ENCODE measurements around the gene PPP1CC.

PPP1CC gene

GRCh38 chr12:110721570-110721969 lies 21.1 kb downstream of the PPP1CC start:
- DNase-seq, result no peak

DNA sequence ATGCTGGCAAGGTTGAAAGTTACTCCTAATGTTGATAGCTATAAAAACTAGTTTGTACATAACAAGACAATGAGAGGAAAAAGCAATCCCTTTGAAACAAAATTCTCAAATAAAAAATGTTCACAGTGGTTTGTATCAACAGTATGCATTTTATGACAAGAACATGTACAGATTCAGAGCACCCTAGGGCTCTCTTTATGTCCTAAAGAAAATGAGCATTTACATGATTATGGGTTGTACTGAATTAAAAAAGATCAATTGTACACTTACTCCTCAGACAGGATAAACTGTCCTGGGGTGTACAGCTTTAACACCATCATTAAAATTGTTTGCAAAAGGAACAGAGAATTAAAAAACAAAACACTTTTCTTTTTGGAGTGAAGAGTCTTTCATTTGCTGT lies 22.2 kb downstream of the PPP1CC start:
- no peak for DNase-seq

GRCh38 chr12:110718222-110718908 lies 24.3 kb downstream of the PPP1CC start:
- DNase-seq, result no peak

DNA sequence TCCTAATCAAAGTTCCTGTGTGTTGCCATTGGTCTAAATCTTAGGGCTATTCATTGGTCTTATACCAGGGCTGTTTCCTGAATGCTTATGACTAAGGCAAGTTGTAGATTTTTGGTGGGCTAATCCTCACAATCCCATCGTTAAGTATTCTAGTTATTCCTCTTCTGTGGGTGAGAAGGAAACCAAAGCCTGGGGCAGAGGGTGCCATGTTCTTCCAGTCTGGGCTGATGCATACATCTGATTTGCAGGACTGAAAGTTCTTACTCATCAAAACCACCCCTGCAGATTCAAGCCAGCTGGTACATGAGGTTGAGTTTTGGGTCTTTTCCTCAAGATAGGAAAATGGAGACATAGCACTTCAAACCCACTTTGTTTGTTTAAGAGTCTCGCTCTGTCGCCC lies 25.7 kb downstream of the PPP1CC start:
- DNase-seq, result no peak

DNA sequence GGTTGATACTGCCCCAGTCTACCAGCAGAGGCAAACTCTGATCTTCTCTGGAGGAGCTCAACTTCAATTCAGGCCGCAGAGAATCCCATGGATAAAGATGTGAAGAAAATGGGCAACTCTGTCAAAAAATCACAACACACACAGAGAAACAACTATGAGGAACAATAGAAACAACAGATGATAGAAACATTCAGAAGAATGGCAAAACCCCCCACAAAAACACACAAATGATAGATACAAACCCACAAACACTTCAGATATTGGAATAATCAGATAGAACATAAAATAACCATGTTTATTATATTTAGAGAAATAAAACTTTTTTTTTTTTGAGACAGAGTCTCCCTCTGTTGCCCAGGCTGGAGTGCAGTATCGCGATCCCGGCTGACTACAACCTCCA lies 33.8 kb downstream of the PPP1CC start:
- DNase-seq, result no peak

DNA sequence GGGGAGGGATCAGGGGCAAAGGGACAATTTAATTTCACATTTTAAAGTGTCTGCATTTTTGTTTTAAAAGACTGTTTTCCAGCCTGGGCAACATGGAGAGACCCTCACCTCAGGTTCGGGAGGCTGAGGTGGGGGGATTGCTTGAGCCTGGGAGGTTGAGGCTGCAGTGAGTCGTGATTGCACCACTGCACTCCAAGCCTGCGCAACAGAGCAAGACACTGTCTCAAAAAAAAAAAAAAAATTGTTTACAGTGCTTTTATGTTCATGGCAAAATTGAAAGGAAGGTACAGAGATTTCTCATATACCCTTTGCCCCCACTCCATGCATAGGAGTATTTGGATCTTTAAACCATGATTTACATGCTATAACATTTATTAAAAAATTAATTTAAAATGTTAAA lies 37.4 kb downstream of the PPP1CC start:
- no peak for DNase-seq

DNA sequence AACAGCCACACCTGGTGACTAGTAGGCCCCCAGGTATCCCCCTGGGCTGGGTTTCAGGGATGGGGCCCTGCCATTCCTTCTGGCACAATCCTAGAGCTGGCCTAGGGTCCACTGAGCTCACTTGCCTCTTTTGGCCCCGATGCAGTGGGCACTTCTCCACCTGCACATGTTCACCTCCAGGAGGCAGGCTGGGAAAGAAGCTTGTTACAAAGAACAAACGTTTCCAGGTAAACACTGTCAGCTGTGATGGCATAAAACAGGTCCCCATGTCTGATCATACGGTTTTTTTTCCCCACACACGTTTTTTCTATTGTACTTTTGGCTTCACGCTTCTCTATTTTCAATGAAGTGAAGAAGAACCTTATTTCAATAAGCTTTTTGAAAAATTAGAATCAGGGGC lies 37.9 kb downstream of the PPP1CC start:
- DNase-seq, result no peak

DNA sequence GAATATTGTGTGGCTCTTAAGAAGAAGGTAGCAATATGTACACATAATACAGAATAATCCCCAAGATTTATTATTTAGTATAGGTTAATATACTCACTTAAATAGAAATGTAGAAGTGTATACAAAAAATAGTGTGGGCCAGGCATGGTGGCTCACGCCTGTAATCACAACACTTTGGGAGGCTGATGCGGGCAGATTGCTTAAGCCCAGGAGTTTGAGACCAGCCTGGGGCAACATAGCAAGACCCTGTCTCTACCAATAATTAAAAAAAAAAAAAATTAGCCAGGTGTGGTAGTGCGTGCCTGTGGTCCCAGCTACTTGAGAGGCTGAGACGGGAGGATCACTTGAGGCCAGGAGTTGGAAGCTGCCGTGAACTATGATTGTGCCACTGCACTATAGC lies 38.5 kb downstream of the PPP1CC start:
- DNase-seq, result no peak

DNA sequence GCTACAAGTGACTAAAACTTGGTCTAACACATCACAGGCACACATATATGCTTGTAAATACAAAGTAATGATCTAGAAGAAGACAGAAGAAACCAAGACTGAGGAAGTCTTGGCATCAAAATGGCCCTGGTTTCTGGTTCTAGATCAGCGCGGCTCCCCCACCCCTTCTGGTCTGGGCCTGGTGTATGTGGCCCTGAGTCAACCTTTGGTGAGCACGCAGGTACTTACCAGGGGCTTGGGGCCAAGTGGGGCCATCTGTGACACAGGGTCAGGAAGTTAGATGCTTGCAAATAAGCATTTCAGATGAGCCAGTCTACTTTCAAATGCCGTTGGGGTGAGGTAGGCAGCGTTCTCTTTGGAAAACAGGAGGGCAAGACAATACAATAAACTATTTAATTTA lies 40.6 kb downstream of the PPP1CC start:
- no peak for DNase-seq

DNA sequence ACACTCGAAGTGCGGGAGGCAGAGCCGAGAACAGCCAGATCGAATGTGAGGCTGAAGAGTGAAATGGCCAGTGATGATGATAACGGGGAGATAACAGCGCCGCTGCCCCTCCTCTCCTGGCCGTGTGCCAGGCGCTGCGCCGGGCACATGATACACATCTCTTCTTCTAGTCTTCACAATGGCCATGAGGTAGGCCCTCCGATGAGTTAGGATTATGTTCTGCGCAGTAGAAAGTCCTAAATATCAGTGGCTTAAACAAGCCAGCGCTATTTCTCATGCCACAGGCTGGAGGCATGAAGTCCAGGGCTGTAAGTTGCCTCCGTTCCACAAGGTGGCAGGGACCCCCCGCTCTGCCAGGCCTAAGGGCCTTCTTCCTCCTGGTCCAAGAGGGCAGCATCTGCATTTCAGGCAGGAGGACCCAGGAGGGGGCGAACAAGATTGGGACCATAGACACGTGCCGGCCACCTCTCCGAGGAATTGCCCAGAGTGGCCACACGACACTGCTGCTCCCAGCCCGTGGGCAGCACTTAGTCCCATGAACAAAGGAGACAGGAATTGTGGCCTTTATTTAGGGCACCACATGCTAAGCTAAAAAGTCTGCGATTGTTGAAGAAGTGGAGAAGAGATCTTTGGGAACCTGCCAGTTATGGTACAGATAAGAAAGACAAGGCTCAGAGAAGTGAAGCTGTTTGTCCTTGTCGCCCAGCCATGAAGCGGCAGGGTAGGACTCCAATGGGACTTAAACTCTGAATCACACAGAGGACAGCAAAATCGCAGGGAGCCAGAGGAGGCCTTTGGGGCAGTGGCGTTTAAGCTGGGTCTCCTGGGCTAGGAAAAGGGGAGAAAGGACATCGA lies 42.9 kb downstream of the PPP1CC start:
- peak; percentile 51 for DNase-seq

GRCh38 chr12:110698171-110698902 lies 44.4 kb downstream of the PPP1CC start:
- peak; percentile 87 for DNase-seq

GRCh38 chr12:110697236-110697635 lies 45.5 kb downstream of the PPP1CC start:
- DNase-seq, result no peak

- no peak for DNase-seq
These were observed 46.4 kb downstream of the PPP1CC start for GRCh38 chr12:110696283-110696682.

GRCh38 chr12:110694330-110694901 lies 48.3 kb downstream of the PPP1CC start:
- DNase-seq, result peak; percentile 75

GRCh38 chr12:110693731-110694130 lies 49.0 kb downstream of the PPP1CC start:
- peak; percentile 40 for DNase-seq

GRCh38 chr12:110690127-110690430 lies 52.6 kb downstream of the PPP1CC start:
- DNase-seq, result no peak

GRCh38 chr12:110689281-110690126 lies 53.2 kb downstream of the PPP1CC start:
- peak; percentile 17 for DNase-seq

DNA sequence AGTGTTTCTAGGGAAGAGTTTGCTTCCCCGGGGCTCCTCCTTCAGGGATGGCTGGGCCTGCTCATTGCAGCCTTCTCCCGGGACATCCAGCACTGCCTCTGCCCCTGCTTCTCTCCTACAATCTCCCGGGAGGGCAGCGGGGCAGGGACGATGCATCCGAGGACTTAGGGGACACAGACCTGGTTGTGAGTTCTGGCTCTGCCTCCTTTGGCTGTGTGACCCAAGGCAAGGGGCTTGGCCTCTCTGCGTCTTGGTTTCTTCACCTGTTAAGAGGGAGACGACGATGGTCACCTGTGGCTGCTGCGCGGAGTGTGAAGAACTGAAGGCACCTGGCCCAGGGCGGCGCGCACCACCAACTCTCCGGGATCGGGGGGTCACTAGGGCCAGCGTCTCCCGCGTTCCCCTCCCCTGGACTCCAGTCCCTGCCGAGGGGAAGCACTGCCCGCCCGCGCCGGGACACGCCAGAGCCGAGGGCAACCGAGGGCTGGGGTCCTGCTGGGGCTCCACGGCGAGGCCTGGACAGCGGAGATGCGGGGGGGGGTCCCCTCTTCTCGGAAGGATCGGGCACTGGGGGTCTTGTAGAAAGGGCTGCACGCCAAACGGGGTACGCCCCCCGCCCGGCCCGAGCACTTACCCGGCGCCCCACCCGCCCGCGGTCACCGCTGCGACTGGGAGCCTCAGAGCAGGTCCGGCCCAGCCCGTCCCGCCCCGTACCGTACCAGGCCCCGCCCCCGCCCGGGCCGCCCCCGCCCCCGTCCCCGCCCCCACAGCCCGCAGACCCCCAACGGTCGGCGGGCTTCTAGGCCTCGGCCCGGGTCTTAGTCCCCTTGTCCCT lies 54.0 kb downstream of the PPP1CC start, which contains the start of gene HVCN1:
Gene HVCN1 (minus strand): TSS at position 670 of the 835 bp plus-strand sequence. CDS start 5,870 bp downstream, outside the sequence.
- DNase-seq, result no peak

DNA sequence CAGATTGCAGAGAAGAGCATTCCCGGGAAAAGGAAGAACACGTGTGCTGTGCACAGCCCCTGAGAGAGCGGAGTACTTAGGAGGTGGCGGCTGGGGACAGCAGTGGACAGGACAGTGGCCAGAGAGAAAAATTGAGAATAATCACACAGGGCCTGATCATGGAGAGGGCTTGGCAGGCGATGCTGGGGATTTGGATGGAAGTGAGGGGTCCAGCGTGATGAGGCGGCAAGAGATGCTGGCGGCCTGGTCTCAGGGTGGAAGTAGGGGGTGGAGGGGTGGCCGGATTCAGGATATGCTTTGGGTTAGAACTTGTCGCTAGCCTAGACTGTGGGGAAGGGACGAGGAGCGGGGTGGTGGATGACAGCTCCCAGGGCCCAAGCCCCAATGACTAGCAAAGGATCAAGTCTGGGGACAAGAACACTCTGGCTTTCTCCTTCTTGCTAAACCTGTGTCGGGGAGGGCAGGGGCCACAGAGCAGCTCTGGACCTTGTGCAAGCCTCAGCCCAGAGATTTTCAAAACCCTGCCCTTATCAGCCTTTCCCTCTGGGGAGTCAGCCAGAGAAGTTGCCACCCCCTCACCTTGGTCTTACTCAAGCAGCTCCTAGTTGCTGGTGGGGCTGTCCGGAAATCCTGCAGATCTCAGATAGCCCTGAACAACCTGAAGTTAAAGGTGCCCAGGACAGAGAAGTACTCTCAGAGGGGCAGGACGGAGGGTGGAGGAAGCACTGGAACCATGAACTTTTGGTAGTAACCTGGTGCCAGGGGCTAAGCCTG lies 55.1 kb downstream of the PPP1CC start:
- DNase-seq, result no peak

DNA sequence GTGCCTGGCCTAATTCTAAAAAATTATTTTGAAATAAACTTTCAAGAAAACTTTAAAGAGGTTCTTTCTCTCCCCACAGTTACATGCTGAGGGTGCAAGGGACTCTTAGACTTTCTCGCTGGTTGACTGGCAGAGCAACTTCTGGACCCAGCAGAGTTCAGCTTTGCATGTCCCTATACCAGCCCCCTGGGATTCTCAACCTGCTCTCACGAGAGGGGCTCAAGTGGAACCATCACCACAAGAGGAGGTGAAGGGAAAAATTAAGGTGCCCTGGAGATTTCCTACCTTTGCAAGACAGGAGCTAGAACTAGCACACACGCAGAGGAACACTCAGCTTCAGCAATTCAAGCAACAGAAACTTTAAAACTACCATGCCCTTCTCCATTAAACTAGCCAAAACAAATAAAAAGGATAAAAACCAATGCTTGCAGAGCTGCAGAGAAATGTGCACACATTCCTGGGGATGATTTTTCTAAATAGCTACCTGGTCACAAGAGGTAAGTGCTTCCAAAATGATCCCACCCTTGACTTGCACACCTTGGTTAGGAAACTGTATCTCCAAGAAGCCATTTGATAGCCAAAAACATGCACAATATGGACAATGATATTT lies 56.3 kb downstream of the PPP1CC start:
- DNase-seq, result no peak
